NCI-H2081 (cell line): ENCODE measurements around the gene GON4L.
"Not testable (repeated sequence)": the region's sequence is repeated elsewhere in the genome, so short reads cannot be mapped to it uniquely, and the experiment has no call there.

Source experiments
- DNase-seq, 2 experiments: peaks; one replicate each; lab custom pipeline; 2025; lab: John Stamatoyannopoulos, UW

Gene GON4L

DNA sequence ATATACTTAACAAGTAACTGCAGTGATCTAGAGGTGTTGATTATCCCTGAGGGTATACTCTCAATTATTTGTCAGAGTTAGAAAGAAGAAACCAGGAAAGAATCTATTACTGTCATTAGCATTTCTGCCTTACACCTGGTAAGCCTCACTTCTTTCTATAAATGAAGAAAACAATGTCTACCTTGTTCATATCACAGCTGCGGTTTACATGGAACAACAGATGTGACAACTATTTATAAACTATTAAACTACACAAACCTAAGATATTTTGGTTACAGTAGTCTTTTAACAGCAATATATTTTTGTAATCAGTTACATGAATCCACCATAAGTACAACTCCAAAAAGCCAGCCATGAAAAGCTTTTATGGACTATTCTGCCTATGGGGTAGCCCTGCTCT is 40.7 kb downstream of the GON4L start:
- no peak for DNase-seq

GRCh38 chr1:155813672-155814071 is 43.3 kb downstream of the GON4L start:
- no peak for DNase-seq

- no peak for DNase-seq
These were observed 44.1 kb downstream of the GON4L start for GRCh38 chr1:155812878-155813277.

DNA sequence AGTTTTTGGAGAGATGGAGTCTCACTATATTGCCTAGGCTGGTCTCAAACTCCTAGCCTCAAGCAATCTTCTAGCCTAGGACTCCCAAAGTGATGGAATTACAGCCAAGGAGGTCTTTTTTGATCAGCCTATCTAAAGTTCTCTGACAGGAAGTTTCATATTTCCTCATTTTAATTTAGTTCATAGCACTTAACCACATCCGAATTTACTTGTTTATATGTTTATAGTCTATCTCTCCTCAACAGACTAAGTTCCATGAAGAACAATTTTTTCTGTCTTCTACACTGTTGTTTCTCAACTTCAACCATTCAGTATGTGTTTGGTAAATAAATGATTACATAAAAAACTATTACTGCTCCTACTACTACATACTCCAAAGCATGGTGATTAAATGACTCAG is 47.9 kb downstream of the GON4L start:
- DNase-seq = no peak

DNA sequence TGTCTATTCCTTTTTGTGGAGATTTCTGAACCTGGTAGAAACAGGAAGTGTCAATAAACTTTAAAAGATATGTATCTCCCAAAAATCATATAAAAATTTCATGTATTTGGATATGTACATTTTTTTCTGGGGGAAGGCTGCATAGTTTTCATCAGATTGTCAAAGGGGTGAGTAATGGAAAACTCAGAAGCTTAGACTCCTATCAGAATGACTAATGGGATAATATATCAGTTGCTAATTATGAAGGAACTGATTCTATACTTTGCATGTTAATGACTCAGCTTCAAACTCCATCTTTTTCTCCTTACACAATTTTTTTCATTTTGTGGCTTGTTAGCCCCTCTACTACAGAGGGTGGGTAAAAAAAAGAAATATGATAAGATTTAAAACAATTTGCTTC is 55.9 kb downstream of the GON4L start:
- DNase-seq = no peak

GRCh38 chr1:155795618-155796017 is 61.4 kb downstream of the GON4L start:
- not testable (repeated sequence) for DNase-seq

- DNase-seq = no peak
These were observed 62.3 kb downstream of the GON4L start for GRCh38 chr1:155794605-155795245.

DNA sequence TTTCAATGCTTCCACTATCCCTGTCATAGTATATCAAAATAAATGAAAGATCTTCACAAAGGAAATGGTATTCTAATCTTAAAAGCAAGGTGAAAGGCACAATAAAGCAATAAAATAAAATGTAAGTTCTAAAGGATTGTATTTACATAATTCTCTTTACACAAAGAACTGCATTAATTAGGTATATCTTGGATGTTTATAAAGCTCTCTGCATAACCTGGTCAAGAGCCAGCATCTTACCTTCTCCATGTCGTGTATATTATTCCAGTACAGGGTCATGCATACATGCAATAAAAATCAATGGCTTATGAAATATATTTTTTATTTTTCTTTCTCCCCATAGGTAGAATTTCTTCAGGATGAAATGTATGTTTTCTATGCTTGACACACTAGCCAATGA is 63.8 kb downstream of the GON4L start:
- no peak for DNase-seq

DNA sequence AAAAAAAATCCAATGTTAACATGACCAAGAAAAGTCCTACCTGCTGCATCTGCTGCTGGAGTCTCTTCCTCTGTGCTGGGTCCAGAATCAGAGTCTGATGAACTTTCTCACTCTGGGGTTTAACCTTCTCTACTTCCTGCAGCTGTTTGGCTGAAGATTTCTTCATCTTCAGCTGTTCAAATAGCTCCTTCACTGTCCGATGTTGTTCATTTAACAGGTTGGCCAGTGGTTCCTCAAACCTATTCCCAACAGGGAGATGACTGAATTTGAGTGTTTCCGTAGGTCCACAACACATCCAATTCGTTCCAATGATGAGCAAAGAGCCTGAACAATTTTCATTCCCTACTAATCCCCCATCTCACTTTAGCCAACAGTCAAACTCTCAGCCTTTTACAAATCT is 79.4 kb downstream of the GON4L start:
- DNase-seq = no peak

DNA sequence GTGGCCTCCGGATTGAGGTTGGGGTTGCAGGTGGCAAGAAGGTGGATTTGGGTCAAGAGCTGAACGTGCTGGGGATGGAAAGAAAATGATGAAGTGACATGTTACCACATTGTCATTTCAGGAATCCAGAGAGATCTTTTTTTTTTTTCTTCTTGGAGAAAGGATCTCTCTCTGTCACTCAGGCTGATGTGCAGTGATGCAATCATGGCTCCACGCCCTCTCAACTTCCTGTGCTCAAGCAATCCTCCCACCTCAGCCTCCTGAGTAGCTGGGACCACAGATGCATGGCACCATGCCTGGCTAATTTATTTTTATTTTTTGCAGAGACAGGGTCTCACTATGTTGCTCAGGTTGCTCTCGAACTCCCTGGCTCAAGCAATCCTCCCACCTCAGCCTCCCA is 80.6 kb downstream of the GON4L start:
- DNase-seq = no peak

- DNase-seq = no peak
These were observed 83.8 kb downstream of the GON4L start for GRCh38 chr1:155773221-155773620.

DNA sequence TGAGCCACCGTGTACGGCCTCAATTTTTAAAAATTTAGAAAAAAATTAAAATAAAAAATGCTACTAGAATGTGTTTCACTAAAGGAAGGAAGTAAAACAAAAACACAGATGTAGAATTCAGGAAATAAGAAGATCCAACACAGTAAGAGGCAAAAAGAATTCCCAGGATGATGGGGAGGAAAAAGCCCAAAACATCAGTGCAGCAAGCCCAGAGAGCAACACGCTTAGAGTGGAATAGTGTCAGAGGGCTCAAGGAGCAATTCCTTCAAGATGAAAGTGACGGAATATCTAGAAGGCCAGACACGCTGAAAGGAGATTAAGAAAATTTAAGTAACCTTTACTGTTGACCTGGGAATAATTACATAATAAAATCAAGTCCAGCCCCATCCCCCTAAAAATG is 87.8 kb downstream of the GON4L start:
- no peak for DNase-seq

DNA sequence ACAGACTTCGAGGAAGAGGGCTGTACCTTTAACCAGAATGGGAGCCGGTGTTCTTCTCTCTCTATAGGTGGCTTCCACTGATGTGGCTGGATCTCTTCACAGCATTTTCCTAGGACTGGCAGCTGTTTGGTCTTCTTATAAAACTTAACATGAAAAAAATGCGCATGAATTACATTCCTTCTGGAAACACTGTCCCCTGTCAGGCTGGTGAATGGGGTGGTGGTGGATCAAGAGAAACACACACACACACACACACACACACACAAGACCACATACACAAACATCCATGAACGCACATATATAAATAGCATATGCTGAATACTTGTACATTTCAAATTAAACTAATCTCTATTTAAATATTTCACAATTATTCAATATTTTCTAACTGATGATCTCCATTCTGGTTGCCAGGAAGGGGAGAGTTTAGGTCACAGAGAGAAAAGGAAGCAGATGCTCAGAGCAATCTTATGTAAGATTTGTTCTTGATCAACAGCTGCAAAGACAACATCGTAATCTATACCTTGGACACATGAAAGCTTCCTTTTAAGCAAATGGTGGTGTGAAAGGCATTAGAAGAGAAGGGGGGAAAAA is 89.5 kb downstream of the GON4L start:
- not testable (repeated sequence) for DNase-seq

DNA sequence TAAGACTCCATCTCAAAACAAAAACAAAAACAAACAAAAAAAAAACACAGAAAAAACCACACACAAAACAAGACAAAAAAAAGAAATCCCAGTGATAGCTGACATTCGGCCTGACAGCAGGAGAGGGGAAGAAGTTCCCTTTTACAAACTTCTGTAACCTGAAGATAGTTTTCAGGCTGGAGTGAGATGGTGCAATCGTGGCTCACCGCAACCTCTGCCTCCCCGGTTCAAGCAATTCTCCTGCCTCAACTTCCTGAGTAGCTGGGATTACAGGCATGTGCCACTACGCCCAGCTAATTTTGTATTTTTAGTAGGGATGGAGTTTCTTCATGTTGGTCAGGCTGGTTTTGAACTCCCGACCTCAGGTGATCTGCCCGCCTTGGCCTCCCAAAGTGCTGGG is 93.0 kb downstream of the GON4L start:
- not testable (repeated sequence) for DNase-seq

GRCh38 chr1:155763090-155763815 is 93.8 kb downstream of the GON4L start:
- DNase-seq = not testable (repeated sequence)

GRCh38 chr1:155761736-155762405 is 95.1 kb downstream of the GON4L start:
- no peak for DNase-seq

DNA sequence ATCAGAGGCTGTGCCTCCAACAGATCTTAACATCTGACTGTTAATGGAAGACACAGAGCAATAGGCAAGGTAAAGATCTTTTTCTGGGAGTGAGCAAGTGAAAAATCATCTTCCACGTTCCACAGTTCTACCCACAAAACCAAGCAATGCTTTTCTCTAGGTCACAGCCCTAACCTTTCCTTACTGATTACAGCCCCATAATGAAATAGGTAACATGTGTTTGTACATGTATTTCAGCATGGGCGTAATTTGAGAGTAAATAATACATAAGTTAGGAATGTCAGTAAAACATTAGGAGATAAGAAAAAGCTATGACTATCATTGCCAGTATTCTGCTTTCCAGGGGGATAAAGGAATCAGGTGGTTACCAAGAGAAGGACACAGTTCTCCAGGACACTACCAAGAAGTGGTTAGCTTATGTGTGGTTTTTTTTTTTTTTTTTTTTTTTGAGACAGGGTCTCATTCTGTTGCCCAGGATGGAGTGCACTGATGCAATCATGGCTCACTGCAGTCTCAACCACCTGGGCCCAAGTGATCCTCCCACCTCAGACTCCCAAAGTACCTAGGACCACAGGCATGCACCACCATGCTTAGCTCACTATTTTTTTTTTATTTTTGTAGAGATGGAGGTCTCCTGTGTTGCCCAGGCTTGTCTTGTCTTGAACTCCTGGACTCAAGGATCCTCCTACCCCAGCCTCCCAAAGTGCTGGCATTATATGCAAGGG is 96.1 kb downstream of the GON4L start:
- DNase-seq = no peak

- no peak for DNase-seq
These were observed 96.9 kb downstream of the GON4L start for GRCh38 chr1:155759966-155760630.

GRCh38 chr1:155759017-155759416 is 98.0 kb downstream of the GON4L start:
- DNase-seq = not testable (repeated sequence)

DNA sequence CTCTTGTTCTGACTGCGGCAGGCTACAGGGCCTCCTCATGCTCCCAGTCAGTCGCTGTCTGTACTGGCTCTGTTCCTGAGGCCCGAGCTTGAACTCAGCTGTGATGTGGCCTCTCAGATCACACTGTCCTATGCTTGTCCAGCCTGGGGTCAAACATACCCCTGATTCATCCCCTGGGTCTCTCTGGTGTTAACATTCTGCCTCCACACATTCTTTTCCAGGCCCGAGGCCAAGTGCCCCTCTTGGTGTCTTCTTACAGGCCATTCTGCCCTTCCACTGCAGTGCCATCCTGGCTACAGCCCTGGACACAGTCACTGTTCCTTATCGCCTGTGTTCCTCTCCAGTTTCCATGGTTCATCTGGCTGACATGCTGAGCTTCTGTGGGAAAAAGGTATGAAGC is 108.9 kb downstream of the GON4L start:
- not testable (repeated sequence) for DNase-seq

GRCh38 chr1:155747586-155747985 is 109.4 kb downstream of the GON4L start:
- DNase-seq = not testable (repeated sequence)
